Fibroblast of pulmonary artery (primary cell): Measurements from ENCODE around the gene LAMB2.

ENCODE experiments used
- DNase-seq: peaks from one replicate; pipeline ENCODE4 v3.0.0-alpha.2; 2010; ENCODE audit warnings: low read depth
- H3K4me3 ChIP-seq: replicated peaks from 2 replicates; pipeline ENCODE4 v1.5.1; 2011; ENCODE audit warnings: low read depth, mild to moderate bottlenecking, control low read depth, low read length, moderate library complexity
- TF ChIP-seq, protein P1 (sequence below): IDR thresholded peaks from 2 replicates; pipeline ENCODE4 v1.5.1; 2011; ENCODE audit warnings: mild to moderate bottlenecking, control low read depth, low read length, inconsistent platforms; ENCODE audit errors: missing control alignments

The LAMB2 gene

DNA sequence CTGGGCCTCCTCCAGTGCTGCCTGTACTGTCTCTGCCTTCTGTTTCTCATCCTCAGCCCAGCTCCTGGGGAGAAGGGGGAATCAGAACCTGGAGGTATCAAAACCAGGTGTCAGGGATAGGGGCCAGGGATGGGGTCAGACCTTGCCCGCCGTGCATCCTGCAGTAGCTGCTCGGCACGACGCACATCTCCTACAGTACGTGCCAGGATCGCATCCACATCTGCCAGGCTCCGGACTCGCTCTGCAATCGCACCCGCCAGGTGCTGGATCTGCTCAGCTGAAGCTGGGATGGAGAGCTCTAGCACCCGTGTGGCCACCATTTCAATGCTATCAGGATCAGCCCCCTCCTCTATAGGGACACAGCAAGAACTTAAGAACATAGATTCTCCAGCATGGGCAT lies 10.8 kb downstream of the LAMB2 start:
- no peak overlapping the region for H3K4me3 ChIP-seq
- no peak for DNase-seq
- TF ChIP-seq, protein P1, sequence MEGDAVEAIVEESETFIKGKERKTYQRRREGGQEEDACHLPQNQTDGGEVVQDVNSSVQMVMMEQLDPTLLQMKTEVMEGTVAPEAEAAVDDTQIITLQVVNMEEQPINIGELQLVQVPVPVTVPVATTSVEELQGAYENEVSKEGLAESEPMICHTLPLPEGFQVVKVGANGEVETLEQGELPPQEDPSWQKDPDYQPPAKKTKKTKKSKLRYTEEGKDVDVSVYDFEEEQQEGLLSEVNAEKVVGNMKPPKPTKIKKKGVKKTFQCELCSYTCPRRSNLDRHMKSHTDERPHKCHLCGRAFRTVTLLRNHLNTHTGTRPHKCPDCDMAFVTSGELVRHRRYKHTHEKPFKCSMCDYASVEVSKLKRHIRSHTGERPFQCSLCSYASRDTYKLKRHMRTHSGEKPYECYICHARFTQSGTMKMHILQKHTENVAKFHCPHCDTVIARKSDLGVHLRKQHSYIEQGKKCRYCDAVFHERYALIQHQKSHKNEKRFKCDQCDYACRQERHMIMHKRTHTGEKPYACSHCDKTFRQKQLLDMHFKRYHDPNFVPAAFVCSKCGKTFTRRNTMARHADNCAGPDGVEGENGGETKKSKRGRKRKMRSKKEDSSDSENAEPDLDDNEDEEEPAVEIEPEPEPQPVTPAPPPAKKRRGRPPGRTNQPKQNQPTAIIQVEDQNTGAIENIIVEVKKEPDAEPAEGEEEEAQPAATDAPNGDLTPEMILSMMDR: no peak

DNA sequence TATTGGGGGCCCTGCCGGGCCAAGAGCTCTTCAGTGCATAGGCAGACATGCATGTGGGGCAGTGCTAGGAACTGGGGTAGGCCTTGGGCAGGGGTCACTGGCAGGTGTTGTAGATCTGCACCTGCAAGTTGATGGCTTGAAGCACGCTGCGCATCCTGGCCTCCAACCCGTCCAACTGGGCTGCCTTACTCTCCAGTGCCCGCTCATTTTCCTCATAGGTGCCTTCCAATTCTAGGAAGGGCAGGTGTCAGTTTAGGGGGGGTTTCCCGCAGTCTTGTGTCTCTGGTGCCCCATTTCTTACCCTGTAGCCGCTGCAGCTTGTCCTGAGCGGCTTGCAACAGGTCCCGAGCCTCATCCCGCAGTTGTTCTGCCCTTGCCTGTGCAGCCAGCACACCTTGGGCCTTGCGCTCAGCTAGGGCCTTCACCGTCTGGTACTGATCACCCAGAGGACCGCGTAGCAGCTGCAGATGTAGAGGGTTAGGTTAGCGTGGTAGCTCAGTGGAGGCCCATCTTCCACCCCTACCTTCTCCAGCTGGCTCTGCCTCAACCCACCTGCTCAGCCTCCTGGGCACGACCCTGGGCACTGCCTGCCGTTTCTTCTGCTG lies 11.6 kb downstream of the LAMB2 start:
- DNase-seq: no peak
- TF ChIP-seq, protein P1: no peak
- H3K4me3 ChIP-seq: peak overlapping the region; percentile 75

DNA sequence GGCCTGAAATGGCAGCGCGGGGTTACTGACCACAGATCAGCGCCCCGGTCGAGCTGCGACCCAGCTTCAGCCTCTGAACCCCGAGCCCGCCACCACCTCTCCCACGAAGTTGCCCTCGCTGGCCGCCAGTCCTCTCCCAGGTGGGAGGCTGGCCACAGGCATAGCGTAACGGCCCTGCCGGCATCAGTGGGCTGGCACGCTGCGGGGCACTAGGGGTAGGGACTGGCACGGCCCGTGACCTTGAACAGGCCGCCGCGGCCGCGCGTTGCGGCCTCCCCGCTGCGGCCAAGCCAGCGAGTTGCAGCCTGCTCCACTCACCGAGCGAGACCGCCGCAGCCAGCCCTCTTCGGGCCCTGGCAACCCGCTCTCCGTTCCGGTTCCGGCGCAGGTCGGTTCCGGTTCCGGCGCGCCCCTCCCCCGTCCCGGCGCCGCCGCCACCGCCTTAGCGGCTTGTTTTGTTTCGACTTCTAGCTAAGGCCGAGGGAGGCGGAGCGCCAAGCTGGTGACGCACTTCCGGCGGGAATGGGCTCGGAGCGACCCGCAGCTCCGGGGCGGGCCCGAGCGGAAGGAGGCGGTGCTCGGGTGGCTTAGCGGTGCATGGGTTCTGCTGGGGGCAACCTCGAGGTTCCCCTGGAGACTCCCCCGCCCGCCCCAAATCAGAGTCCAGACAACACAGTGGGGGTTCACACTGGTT lies 12.3 kb downstream of the LAMB2 start, which contains the start of gene USP19:
Gene USP19, minus strand, starts transcription at position 386 of the 694 bp plus-strand sequence. CDS start 1,678 bp downstream, outside the sequence.
- DNase-seq: peak; percentile 94
- TF ChIP-seq, protein P1: no peak
- H3K4me3 ChIP-seq: peak within 1 kb of the TSS; percentile 75

DNA sequence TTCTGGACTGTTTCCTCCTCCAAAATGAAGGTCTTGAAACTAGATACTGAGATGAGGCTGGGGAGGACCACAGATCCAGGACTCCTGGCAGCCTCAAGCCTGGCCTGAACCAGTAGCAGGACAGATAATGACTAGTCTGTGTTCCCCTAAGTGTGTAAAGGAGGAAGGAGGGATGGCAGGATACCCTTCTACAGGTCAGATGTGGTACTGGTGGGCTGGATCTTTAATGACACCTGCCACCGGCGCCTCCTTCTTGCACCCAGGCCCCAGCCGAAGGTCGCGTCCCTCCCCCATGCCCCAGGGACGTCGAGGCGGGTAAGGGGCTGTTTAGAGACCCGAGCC lies 12.8 kb downstream of the LAMB2 start:
- no peak for DNase-seq
- TF ChIP-seq, protein P1: no peak
- H3K4me3 ChIP-seq: peak overlapping the region; percentile 75

DNA sequence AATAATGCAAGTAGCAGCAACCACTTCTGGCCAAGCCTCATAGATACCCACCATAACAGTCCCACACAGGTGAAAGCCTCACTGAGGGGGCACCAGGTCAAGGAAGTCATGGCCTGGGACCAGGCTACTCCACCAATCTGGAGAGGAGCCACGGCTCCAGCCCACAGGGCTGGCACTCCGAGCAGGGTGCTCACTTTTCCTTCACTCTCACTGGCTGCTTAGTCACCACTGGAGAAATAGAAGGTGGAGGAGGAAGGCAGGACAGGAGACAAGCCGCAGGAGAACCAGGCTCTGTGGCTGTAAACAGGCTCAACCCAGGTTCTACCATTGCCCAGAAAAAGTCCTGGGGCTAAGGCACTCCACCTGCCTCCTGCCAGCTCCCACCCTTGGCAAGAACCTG lies 13.4 kb downstream of the LAMB2 start:
- H3K4me3 ChIP-seq: peak overlapping the region; percentile 75
- TF ChIP-seq, protein P1: no peak
- peak; percentile 8 for DNase-seq

DNA sequence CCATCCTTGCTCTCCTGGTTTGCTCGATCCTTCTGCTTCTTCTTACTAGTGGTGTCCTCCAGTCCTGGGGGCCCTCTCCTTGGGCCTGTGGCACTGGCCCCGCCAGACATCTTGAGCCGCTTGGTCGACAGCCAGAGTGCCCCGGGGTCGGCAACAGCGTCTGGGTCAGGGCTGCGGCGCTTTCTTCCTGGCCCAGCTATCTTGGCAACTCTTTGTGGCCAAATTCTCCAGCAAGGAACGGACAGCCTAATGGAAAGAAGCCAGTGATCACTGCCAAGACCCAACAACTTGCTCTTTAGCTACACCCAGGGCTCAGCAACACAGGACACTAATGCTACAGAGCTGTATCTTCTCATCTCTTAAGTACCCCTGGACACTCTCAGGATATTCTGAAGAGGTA lies 13.8 kb downstream of the LAMB2 start:
- DNase-seq: peak; percentile 23
- H3K4me3 ChIP-seq: peak overlapping the region; percentile 75
- TF ChIP-seq, protein P1: no peak
